ENCODE results near the gene NKRF. TPM values are rescaled to one million over a fixed set of nuclear protein-coding genes. Genes with fewer than 3 reads are reported as not detected.

NKRF gene
- total RNA-seq, 2 donors from 2014 or later, result 15.3 to 19.8 TPM

DNA sequence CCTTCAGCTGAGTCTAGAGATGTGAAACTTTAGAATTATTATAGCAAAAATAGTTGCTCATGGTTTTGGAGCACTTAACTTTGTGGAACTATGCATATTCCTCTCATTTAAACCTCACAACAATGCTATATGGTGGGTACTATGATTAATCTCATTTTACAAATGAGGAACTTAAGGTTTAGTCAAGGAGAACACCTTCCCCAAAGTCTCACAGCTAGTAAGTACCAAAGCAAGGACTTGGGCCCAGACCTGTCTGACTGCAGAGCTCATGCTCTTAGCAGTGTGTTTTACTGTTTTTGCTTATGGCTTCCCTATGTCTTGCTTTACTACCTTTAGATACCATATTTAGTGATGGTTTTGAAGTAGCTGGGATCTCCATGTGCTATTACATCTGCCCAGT is 26.8 kb downstream of the NKRF start:
- Mint-ChIP-seq H3K4me3 (no peak overlapping the region), H3K9me3 (no peaks in the 10 kb centered on the region), H3K27ac (no peak overlapping the region), H3K36me3 (ENCODE audit: low read depth) (peaks cover 41% of the 10 kb centered on the region), H3K27me3 (no peaks in the 10 kb centered on the region), H3K4me1 (no peaks in the 10 kb centered on the region)
- no peak for ATAC-seq (replicated peaks)

DNA sequence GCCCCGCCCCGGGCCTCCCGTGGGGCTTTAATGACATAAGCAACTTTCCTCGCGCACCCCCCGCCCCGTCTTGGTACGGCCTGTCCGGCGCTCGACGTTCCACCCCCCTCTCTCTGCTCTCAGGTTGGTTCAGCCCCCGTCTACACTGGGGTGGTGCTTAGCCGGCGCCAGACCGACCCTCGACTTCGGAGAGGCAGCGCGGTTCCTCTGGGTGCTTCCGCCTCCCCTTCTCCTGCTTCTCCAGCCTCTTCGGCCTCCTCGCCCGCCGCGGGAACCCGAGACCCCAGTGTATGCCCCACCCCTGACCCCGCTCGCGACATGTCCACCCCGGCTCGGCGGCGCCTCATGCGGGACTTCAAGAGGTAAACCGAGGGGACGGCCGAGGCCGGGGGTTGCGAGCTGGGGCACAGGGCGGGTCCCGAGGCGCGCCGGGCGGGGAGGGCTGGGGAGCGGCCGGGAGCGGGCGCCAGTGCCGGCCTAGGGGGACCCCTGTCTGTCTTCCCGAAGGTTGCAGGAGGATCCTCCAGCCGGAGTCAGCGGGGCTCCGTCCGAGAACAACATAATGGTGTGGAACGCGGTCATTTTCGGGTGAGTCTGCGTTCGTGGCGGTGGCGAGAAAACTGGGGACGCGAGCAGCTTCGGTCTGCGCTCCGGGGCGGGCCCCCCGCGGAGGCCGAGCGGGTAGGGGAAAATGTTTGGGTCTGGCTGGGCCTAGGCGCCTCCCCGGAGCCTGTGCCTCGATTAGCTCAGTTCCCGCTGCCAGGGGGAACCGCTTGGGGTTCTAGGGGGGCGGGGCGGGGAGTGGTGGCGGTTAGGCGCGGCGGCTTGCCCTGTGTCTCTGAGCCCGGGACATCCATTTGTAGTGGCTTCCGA is 31.6 kb downstream of the NKRF start, which contains the start of gene UBE2A:
UBE2A (plus strand) TSS at position 170 of the 873 bp plus-strand sequence; CDS start at position 319, 149 bp downstream.
- peak within 1 kb of the TSS; percentile 88 for H3K27ac Mint-ChIP-seq
- ATAC-seq (replicated peaks), result peak; percentile 94

DNA sequence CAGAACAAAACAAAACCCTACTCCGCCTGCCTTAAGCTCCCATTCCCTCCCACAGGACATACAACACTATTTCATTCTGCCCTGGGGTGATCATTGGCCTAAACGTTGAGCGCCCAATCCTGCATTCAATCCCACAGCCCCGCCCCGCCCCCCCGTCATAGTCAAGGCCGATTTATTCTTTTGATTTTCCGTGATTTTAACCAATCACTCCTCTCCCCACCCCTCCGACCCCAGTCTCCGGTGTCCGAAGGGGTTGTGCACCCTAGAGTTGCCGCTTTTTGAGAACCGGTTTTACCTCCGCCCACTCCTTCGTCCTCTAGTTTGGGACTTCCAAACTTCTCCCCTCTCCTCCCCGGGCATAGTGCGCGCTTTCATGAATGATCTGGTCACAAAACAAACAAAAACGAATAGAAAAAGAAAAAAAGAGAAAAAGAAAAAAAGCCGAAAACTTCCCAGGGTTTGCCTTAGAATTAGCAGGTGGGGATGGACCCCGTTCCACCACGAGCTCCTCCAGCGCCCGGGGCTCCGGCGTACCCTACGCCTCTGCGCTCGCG is 32.3 kb downstream of the NKRF start:
- peak overlapping the region; percentile 88 for H3K27ac Mint-ChIP-seq
- peak; percentile 12 for ATAC-seq (replicated peaks)
- no peaks in the 10 kb centered on the region for H3K4me1 Mint-ChIP-seq
- peaks cover 26% of the 10 kb centered on the region for H3K36me3 Mint-ChIP-seq (ENCODE audit: low read depth)
- H3K4me3 Mint-ChIP-seq, result peak overlapping the region; percentile 85
- H3K9me3 Mint-ChIP-seq, result no peaks in the 10 kb centered on the region
- H3K27me3 Mint-ChIP-seq, result no peaks in the 10 kb centered on the region

More for the DNA sequence above, 31.6 kb downstream of the NKRF start, which contains the start of gene UBE2A:
- Mint-ChIP-seq H3K4me3 (peak within 1 kb of the TSS; percentile 85), H3K9me3 (no peaks in the 10 kb centered on the region), H3K36me3 (ENCODE audit: low read depth) (peaks cover 26% of the 10 kb centered on the region), H3K27me3 (no peaks in the 10 kb centered on the region), H3K4me1 (no peaks in the 10 kb centered on the region)

DNA sequence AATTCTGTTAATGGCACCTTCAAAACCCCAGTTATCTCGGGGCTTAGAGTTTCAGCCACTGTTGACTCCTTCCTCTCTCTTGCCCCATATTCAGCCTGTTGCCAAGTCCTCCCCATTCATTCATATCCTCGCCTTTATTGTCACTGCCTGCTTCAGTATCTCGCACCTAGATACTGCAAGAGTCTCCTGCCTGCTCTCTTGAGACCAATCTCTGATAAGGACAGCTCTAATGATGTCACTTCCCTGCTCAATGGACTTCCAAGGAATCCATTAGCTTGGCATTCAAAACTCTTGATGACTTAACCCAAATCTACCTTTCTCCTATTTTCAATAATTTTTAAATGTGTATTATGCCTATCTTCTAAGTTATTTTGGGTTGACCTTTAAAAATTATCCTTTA is 33.0 kb downstream of the NKRF start:
- Mint-ChIP-seq H3K4me3 (peak overlapping the region; percentile 85), H3K27ac (no peak overlapping the region), H3K36me3 (ENCODE audit: low read depth) (peaks cover 21% of the 10 kb centered on the region), H3K9me3 (no peaks in the 10 kb centered on the region), H3K27me3 (no peaks in the 10 kb centered on the region), H3K4me1 (no peaks in the 10 kb centered on the region)
- ATAC-seq (replicated peaks), result no peak

DNA sequence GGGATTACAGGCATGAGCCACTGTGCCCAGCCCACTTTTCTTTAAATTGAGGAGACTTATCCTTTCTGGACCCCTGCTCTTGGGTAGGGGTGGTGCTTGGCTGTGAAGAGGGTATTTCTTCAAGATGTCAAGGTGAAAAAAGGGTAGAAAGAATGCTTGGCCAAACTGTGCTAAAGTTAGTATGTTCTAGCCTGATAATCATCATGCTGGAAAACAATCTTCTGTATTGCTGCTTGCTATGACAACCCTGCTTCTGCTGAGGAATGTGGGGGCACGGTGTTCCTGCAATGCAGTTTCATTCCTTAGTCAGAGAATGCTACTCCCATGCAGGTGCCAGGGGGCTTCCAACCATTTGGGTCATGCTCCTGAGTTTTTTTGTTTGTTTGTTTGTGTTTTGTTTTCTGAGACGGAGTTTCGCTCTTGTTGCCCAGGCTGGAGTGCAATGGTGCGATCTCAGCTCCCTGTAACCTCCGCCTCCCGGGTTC is 35.8 kb downstream of the NKRF start:
- no peak for ATAC-seq (replicated peaks)
- H3K36me3 Mint-ChIP-seq (ENCODE audit: low read depth), result no peaks in the 10 kb centered on the region
- no peaks in the 10 kb centered on the region for H3K9me3 Mint-ChIP-seq
- no peak overlapping the region for H3K27ac Mint-ChIP-seq
- no peak overlapping the region for H3K4me3 Mint-ChIP-seq
- no peaks in the 10 kb centered on the region for H3K4me1 Mint-ChIP-seq
- H3K27me3 Mint-ChIP-seq, result no peaks in the 10 kb centered on the region

DNA sequence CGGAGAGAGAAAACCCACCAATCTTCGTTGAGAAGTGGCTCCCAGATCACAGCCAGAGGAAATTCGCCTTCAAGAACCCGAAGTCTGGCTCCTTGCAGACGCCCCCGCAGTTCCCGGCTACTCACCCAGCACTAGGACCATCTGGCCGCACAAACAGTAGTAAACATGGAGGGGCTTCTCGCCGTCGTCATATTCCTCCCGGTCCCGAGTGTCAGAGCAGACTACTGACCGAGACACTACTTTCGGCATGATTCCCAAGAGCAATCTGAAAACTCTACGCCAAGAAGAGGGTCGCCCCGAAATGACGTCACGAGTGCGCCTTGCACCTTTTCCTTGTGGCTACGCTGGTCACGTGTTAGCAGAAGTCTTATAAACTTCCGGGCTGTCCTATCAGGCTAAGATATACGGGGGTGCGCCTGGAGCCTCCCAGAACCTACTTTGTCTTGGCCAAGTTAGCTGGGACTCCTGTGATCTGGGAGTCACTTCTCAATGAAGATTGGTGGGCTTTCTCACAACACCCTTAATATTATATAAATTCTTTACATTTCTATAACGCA is 41.0 kb downstream of the NKRF start, which contains the start of gene STEEP1:
STEEP1 (minus strand) TSS at position 303 of the 557 bp plus-strand sequence; CDS start at position 249, 54 bp downstream.
- Mint-ChIP-seq H3K27me3 (no peaks in the 10 kb centered on the region), H3K4me1 (peaks cover 9% of the 10 kb centered on the region), H3K36me3 (ENCODE audit: low read depth) (peaks cover 16% of the 10 kb centered on the region), H3K4me3 (peak within 1 kb of the TSS; percentile 87), H3K9me3 (no peaks in the 10 kb centered on the region), H3K27ac (peak within 1 kb of the TSS; percentile 90)
- ATAC-seq (replicated peaks), result peak; percentile 100

DNA sequence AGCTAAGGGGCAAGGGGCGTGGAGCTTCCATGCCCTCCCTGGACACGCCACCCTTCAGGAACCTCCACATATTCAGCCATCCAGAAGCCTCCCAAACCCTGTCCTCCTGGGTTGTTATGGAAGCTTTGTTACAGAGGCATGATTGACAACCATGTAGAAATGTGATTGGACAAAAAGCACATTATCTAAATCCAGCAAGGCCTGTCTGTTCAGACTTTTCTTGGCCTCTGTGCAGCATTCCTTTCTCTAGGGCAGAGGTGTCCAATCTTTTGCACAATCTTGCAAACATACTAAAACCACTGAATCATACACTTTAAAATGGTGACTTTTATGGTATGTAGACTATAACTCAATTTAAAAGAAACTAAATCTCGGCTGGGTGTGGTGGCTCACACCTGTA is 53.7 kb downstream of the NKRF start:
- no peak overlapping the region for H3K4me3 Mint-ChIP-seq
- H3K4me1 Mint-ChIP-seq, result no peaks in the 10 kb centered on the region
- no peak overlapping the region for H3K27ac Mint-ChIP-seq
- peaks cover 19% of the 10 kb centered on the region for H3K36me3 Mint-ChIP-seq (ENCODE audit: low read depth)
- ATAC-seq (replicated peaks), result no peak
- H3K27me3 Mint-ChIP-seq, result no peaks in the 10 kb centered on the region
- no peaks in the 10 kb centered on the region for H3K9me3 Mint-ChIP-seq

DNA sequence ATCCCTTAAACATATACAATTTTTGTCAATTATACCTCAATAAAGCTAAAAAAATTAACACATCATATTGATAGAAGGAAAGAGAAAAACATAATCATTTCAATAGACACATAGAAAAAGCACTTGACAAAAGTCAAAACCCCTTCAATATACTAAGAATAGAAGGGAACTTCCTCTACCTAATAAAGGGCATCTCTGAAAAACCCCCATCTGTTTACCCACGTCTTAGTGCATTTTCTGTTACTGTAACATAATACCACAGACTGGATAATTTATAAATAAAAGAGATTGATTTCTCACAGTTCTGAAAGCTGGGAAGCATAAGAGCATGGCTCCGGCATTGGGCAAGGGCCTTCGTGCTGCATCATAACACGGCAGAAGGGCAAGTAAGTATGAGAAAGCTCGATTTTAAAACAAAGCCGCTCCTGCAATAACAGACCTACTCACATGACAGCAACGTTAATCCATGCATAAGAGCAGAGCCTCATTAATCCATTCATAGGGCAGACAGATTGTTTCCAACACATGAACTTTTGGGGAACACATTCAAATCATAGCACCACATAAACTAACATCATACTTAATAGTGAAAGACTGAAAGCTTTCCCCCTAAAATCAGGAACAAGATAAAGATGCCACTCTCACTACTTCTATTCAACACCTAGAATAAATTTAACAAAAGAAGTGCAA is 56.8 kb downstream of the NKRF start:
- no peak for ATAC-seq (replicated peaks)
- Mint-ChIP-seq H3K4me3 (no peak overlapping the region), H3K36me3 (ENCODE audit: low read depth) (no peaks in the 10 kb centered on the region), H3K4me1 (peaks cover 4% of the 10 kb centered on the region), H3K27ac (no peak overlapping the region), H3K27me3 (no peaks in the 10 kb centered on the region), H3K9me3 (no peaks in the 10 kb centered on the region)

DNA sequence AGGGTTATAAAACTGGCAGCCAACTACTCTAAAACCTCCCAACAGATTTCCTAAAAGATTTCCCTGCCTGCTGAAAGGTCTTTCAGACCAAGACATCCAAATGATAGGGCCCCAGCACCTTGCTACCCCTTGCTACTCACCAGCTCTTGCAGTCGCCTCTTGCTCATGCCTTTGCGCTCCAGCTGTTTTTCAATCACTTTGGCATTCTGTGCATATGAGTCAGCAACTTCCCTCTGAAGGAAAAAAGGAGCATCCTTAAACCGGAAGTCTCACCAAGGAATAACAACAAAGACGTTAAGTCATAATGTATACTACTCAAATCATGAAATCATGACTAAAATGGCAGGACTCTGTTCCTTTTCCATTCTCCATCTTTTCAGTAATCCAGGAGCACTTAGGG is 65.0 kb downstream of the NKRF start:
- Mint-ChIP-seq H3K27me3 (no peaks in the 10 kb centered on the region), H3K27ac (no peak overlapping the region), H3K36me3 (ENCODE audit: low read depth) (peaks cover 43% of the 10 kb centered on the region), H3K4me3 (no peak overlapping the region), H3K9me3 (no peaks in the 10 kb centered on the region), H3K4me1 (no peaks in the 10 kb centered on the region)
- ATAC-seq (replicated peaks), result no peak

DNA sequence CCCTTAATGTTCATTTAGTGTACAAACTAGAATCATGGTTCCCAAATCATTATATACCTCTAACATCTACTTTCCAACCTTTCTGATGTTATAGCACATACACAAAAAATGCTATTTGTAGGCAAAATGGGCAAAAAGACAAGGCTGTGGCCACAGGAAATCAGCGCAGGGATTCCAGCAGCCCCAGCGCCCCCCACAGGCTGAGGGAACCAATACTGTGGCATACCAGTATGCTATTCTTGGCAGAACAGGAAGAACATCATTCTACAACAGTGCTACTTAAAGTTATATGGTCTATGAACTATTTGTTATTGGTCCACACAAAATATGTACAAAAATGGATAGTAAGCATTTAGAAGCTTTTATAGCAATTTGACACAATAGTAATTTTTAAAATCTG is 66.4 kb downstream of the NKRF start:
- H3K27ac Mint-ChIP-seq, result no peak overlapping the region
- no peaks in the 10 kb centered on the region for H3K9me3 Mint-ChIP-seq
- H3K27me3 Mint-ChIP-seq, result no peaks in the 10 kb centered on the region

More for the DNA sequence above, 66.4 kb downstream of the NKRF start:
- no peak for ATAC-seq (replicated peaks)
- H3K4me1 Mint-ChIP-seq, result no peaks in the 10 kb centered on the region
- H3K36me3 Mint-ChIP-seq (ENCODE audit: low read depth), result peaks cover 43% of the 10 kb centered on the region
- H3K4me3 Mint-ChIP-seq, result no peak overlapping the region

Other genes with a start within 250 kb of the NKRF start
- 10 to 100 TPM in 1 of 2 donors, 1 to 10 TPM in 1; 5.1 to 12.7 TPM for gene SLC25A43, start 207.1 kb downstream of the NKRF start, total RNA-seq
- 100 to 1,000 TPM; 290 to 570 TPM for gene SLC25A5, start 138.0 kb downstream of the NKRF start, total RNA-seq
- gene STEEP1, start 41.0 kb downstream of the NKRF start, total RNA-seq, result 10 to 100 TPM; 14.8 to 21.1 TPM
- gene UBE2A, start 31.9 kb downstream of the NKRF start, total RNA-seq, result 10 to 100 TPM; 42.5 to 62.6 TPM
- 100 to 1,000 TPM; 171 to 204 TPM for gene SEPTIN6, start 86.7 kb upstream of the NKRF start, total RNA-seq
- gene SOWAHD, start 152.2 kb upstream of the NKRF start, total RNA-seq, result under 1 TPM in 1 of 2 donors, not detected in 1; 0.26 TPM
- 1,000 to 10,000 TPM; 2,393 to 3,257 TPM for gene RPL39, start 185.2 kb upstream of the NKRF start, total RNA-seq
- 10 to 100 TPM; 19.3 to 19.4 TPM for gene UPF3B, start 246.5 kb upstream of the NKRF start, total RNA-seq